HEK293T (cell line): ENCODE data around the gene CDIPT.
"Not testable (repeated sequence)": the region's sequence is repeated elsewhere in the genome, so short reads cannot be mapped to it uniquely, and the experiment has no call there.

Experiments
- CTCF ChIA-PET: fragments of 350-600 bp; formaldehyde crosslinking; extraction: SDS; loops from one replicate; lab custom pipeline; 2021; ENCODE audit warnings: antibody characterized with exemption, inconsistent platforms; lab: Yijun Ruan, JAX
- POLR2A ChIA-PET: fragments of 350-600 bp; formaldehyde crosslinking; extraction: SDS; loops from one replicate; lab custom pipeline; 2020; ENCODE audit warnings: antibody characterized with exemption, inconsistent platforms; lab: Yijun Ruan, JAX
- DNase-seq: peaks from one replicate; pipeline ENCODE4 v3.0.0; 2012; ENCODE audit warnings: mixed read lengths; ENCODE audit errors: extremely low spot score
- ARNT ChIP-seq: fragments of 450-650 bp; IDR thresholded peaks from 2 replicates; pipeline ENCODE4 v1.6.1; 2017; ENCODE audit warnings: mild to moderate bottlenecking
- BHLHE40 ChIP-seq: fragments of 450-650 bp; IDR thresholded peaks from 2 replicates; pipeline ENCODE4 v1.6.1; 2016; ENCODE audit warnings: mild to moderate bottlenecking, moderate library complexity, borderline replicate concordance
- CTBP1 ChIP-seq: fragments of 450-650 bp; IDR thresholded peaks from 2 replicates; pipeline ENCODE4 v1.6.1; 2016; ENCODE audit warnings: borderline replicate concordance
- ELF4 ChIP-seq: fragments of 450-650 bp; IDR thresholded peaks from 2 replicates; pipeline ENCODE4 v1.6.1; 2017; ENCODE audit warnings: antibody characterized with exemption
- FOXA1 ChIP-seq: fragments of 450-650 bp; IDR thresholded peaks from 2 replicates; pipeline ENCODE4 v1.6.1; 2016; ENCODE audit warnings: mild to moderate bottlenecking
- FOXK2 ChIP-seq: fragments of 450-650 bp; IDR thresholded peaks from 2 replicates; pipeline ENCODE4 v1.6.1; 2016; ENCODE audit warnings: mild to moderate bottlenecking
- FOXM1 ChIP-seq: fragments of 450-650 bp; IDR thresholded peaks from 2 replicates; pipeline ENCODE4 v1.6.1; 2017; ENCODE audit warnings: mild to moderate bottlenecking, borderline replicate concordance
- HDGF ChIP-seq: fragments of 450-650 bp; IDR thresholded peaks from 2 replicates; pipeline ENCODE4 v1.6.1; 2017; ENCODE audit warnings: antibody characterized with exemption, borderline replicate concordance
- L3MBTL2 ChIP-seq: fragments of 450-650 bp; conservative IDR thresholded peaks from 2 replicates; pipeline ENCODE4 v1.6.1; 2016; ENCODE audit warnings: mild to moderate bottlenecking
- LEF1 ChIP-seq: fragments of 450-650 bp; IDR thresholded peaks from 2 replicates; pipeline ENCODE4 v1.6.1; 2017; ENCODE audit warnings: mild to moderate bottlenecking, borderline replicate concordance
- NFRKB ChIP-seq: fragments of 450-650 bp; IDR thresholded peaks from 2 replicates; pipeline ENCODE4 v1.6.1; 2016; ENCODE audit warnings: mild to moderate bottlenecking, moderate library complexity
- PKNOX1 ChIP-seq: fragments of 450-650 bp; IDR thresholded peaks from 2 replicates; pipeline ENCODE4 v1.6.1; 2016
- SP1 ChIP-seq: fragments of 450-650 bp; IDR thresholded peaks from 2 replicates; pipeline ENCODE4 v1.6.1; 2017
- SUZ12 ChIP-seq: fragments of 450-650 bp; IDR thresholded peaks from 2 replicates; pipeline ENCODE4 v1.6.1; 2016; ENCODE audit warnings: mild to moderate bottlenecking
- TARDBP ChIP-seq: fragments of 450-650 bp; IDR thresholded peaks from 2 replicates; pipeline ENCODE4 v1.6.1; 2016
- ZNF384 ChIP-seq: fragments of 450-650 bp; IDR thresholded peaks from 2 replicates; pipeline ENCODE4 v1.6.1; 2016

The CDIPT gene

GRCh38 chr16:29833219-29833618 is 29.8 kb downstream of the CDIPT start:
- CTCF ChIA-PET, result interaction anchor here (1.2 to 1.3 kb wide), 2 partner anchors 15 to 17 kb away, joined by 3 to 6 read pairs; partner anchors contain the start of gene PAGR1
- DNase-seq, result not testable (repeated sequence)
- 0 out of 2 replicates have a peak, but pooled peaks have one; percentile 44 for TF ChIP-seq ZNF384
- POLR2A ChIA-PET, result interaction anchor here (1.5 kb wide), 1 partner anchor 17 kb away, joined by 6 read pairs; the partner anchor contains the start of gene PAGR1

GRCh38 chr16:29831490-29831889 is 31.5 kb downstream of the CDIPT start:
- TF ChIP-seq BHLHE40 (no peak), ZNF384 (no peak), NFRKB (no peak), SP1 (no peak), L3MBTL2 (no peak)
- CTCF ChIA-PET, result no interaction called here
- DNase-seq, result no peak
- POLR2A ChIA-PET, result no interaction called here

GRCh38 chr16:29830774-29831173 is 32.3 kb downstream of the CDIPT start:
- ChIA-PET POLR2A (no interaction called here), CTCF (no interaction called here)
- no peak for DNase-seq
- no peak for TF ChIP-seq PKNOX1
- no peak for TF ChIP-seq FOXK2
- TF ChIP-seq ELF4, result no peak
- TF ChIP-seq NFRKB, result no peak

- POLR2A ChIA-PET, result interaction anchor here (1.0 to 3.1 kb wide), 7 partner anchors 9 to 147 kb away, joined by 3 to 16 read pairs (median 4); partner anchors contain the start of genes KCTD13, MAZ, PAGR1 and TAOK2
- CTCF ChIA-PET, result interaction anchor here (0.5 to 6.6 kb wide), 2 partner anchors 22 to 303 kb away, joined by 3 to 53 read pairs; no protein-coding TSS in a partner anchor
- no peak for DNase-seq
- no peak for TF ChIP-seq FOXK2
- TF ChIP-seq NFRKB, result no peak
- TF ChIP-seq HDGF, result no peak
- no peak for TF ChIP-seq CTBP1
- no peak for TF ChIP-seq ELF4
- no peak for TF ChIP-seq FOXM1
- TF ChIP-seq TARDBP, result no peak
- TF ChIP-seq LEF1, result no peak
- TF ChIP-seq BHLHE40, result no peak
- TF ChIP-seq FOXA1, result no peak
- no peak for TF ChIP-seq PKNOX1
- TF ChIP-seq L3MBTL2, result no peak
- TF ChIP-seq ARNT, result no peak
- no peak for TF ChIP-seq ZNF384
- no peak for TF ChIP-seq SP1
- no peak for TF ChIP-seq SUZ12
These were observed 36.7 kb downstream of the CDIPT start for GRCh38 chr16:29826342-29826695.

GRCh38 chr16:29825145-29826044 is 37.6 kb downstream of the CDIPT start:
- CTCF ChIA-PET, result interaction anchor here (0.5 to 6.6 kb wide), 2 partner anchors 23 to 304 kb away, joined by 3 to 53 read pairs; no protein-coding TSS in a partner anchor
- POLR2A ChIA-PET, result interaction anchor here (0.7 to 3.1 kb wide), 8 partner anchors 8 to 148 kb away, joined by 3 to 16 read pairs (median 4); partner anchors contain the start of genes KCTD13, MAZ, PAGR1 and TAOK2

More at GRCh38 chr16:29825145-29826044, 37.6 kb downstream of the CDIPT start:
- TF ChIP-seq TARDBP (no peak), FOXA1 (no peak), L3MBTL2 (no peak), SUZ12 (no peak), ARNT (no peak), FOXK2 (no peak), PKNOX1 (no peak), NFRKB (no peak), BHLHE40 (no peak), LEF1 (no peak), ELF4 (no peak), ZNF384 (no peak), FOXM1 (no peak), CTBP1 (no peak), SP1 (no peak)
- no peak for DNase-seq
